OCI-LY1 (cell line): ENCODE results near the gene LHX3.

ENCODE experiments used
- H2AFZ ChIP-seq: fragments of 200-600 bp; sonication (generic), shearing (Covaris generic); 2 replicates; pipeline ENCODE4 v1.6.0; 2014; ENCODE audit warnings: antibody characterized with exemption, mild to moderate bottlenecking, low read length
- H3F3A ChIP-seq: fragments of 200-600 bp; sonication (generic), shearing (Covaris generic); 2 replicates; pipeline ENCODE4 v1.6.0; 2014; ENCODE audit warnings: mild to moderate bottlenecking, antibody characterized with exemption, low read length, moderate library complexity; ENCODE audit not compliant: insufficient read depth
- H3K27ac ChIP-seq: fragments of 200-600 bp; sonication (generic); 2 replicates; pipeline ENCODE4 v1.5.1; 2014; ENCODE audit warnings: low read length, mixed run types, mild to moderate bottlenecking, low read depth; ENCODE audit not compliant: poor library complexity, severe bottlenecking
- H3K27me3 ChIP-seq: fragments of 200-600 bp; sonication (generic); 2 replicates; pipeline ENCODE4 v1.6.0; 2014; ENCODE audit warnings: antibody characterized with exemption, mild to moderate bottlenecking, low read length, moderate library complexity; ENCODE audit not compliant: insufficient read depth
- H3K36me3 ChIP-seq: fragments of 200-600 bp; sonication (generic); 2 replicates; pipeline ENCODE4 v1.6.1; 2014; ENCODE audit warnings: mild to moderate bottlenecking, antibody characterized with exemption, low read length, moderate library complexity, mixed read lengths; ENCODE audit not compliant: insufficient read depth
- H3K4me1 ChIP-seq: fragments of 200-600 bp; sonication (generic); 2 replicates; pipeline ENCODE4 v1.5.1; 2014; ENCODE audit warnings: mild to moderate bottlenecking, low read length, moderate library complexity; ENCODE audit not compliant: insufficient read depth, severe bottlenecking
- H3K4me2 ChIP-seq: fragments of 200-600 bp; sonication (generic), shearing (Covaris generic); 2 replicates; pipeline ENCODE4 v1.6.1; 2014; ENCODE audit warnings: low read length
- H3K4me3 ChIP-seq: fragments of 200-600 bp; sonication (generic); 2 replicates; pipeline ENCODE4 v1.5.1; 2014; ENCODE audit warnings: low read length, low read depth, mild to moderate bottlenecking, mixed read lengths; ENCODE audit not compliant: poor library complexity, severe bottlenecking
- H3K79me2 ChIP-seq: fragments of 200-600 bp; shearing (Covaris generic); 2 replicates; pipeline ENCODE4 v1.6.1; 2016; ENCODE audit warnings: mixed run types, low read length, mixed read lengths; ENCODE audit not compliant: insufficient read depth
- H3K9ac ChIP-seq: fragments of 200-600 bp; sonication (generic), shearing (Covaris generic); 2 replicates; pipeline ENCODE4 v1.6.1; 2014; ENCODE audit warnings: mild to moderate bottlenecking, low read length, mixed read lengths
- H3K9me2 ChIP-seq: fragments of 200-600 bp; sonication (generic), shearing (Covaris generic); 2 replicates; pipeline ENCODE4 v1.6.1; 2014; ENCODE audit warnings: low read depth, mild to moderate bottlenecking, low read length, mixed read lengths
- H3K9me3 ChIP-seq: fragments of 200-600 bp; shearing (Covaris generic); 2 replicates; pipeline ENCODE4 v1.6.1; 2014; ENCODE audit warnings: low read length, mixed read lengths
- H4K20me1 ChIP-seq: fragments of 200-600 bp; sonication (generic), shearing (Covaris generic); 2 replicates; pipeline ENCODE4 v1.6.0; 2016; ENCODE audit warnings: mild to moderate bottlenecking, low read length; ENCODE audit not compliant: insufficient read depth
- CTCF ChIP-seq: fragments of 200-600 bp; sonication (generic), shearing (Covaris generic); IDR thresholded peaks from 2 replicates; pipeline ENCODE4 v1.5.1; 2017; ENCODE audit warnings: mild to moderate bottlenecking, antibody characterized with exemption, low read length, moderate library complexity, mixed read lengths
- EZH2 ChIP-seq: fragments of 200-600 bp; sonication (generic), shearing (Covaris generic); IDR thresholded peaks from 2 replicates; pipeline ENCODE4 v1.8.0; 2017; ENCODE audit warnings: borderline replicate concordance, mixed run types, mild to moderate bottlenecking, antibody characterized with exemption, low read length, moderate library complexity, mixed read lengths

LHX3 gene

GRCh38 chr9:136181784-136182419 lies 23.0 kb downstream of the LHX3 start:
- peaks cover 7% of the 10 kb centered on the region; the same call in 1 of the 2 replicates for H3K27me3 ChIP-seq
- H3K27ac ChIP-seq, result no peak overlapping the region
- no peaks in the 10 kb centered on the region for H3K36me3 ChIP-seq
- H3K9me3 ChIP-seq, result no peaks in the 10 kb centered on the region
- no peaks in the 10 kb centered on the region for H3K4me1 ChIP-seq
- H3K79me2 ChIP-seq, result no peaks in the 10 kb centered on the region
- H3F3A ChIP-seq, result no peaks in the 10 kb centered on the region
- no peak overlapping the region for H3K9ac ChIP-seq
- H2AFZ ChIP-seq, result no peak overlapping the region
- no peaks in the 10 kb centered on the region for H3K9me2 ChIP-seq
- no peak for TF ChIP-seq CTCF
- no peak for TF ChIP-seq EZH2
- H3K4me2 ChIP-seq, result no peak overlapping the region
- no peaks in the 10 kb centered on the region for H4K20me1 ChIP-seq
- H3K4me3 ChIP-seq, result no peak overlapping the region

- H3K27me3 ChIP-seq, result peaks cover 7% of the 10 kb centered on the region; the same call in 1 of the 2 replicates
- H3K9me3 ChIP-seq, result no peaks in the 10 kb centered on the region
- H4K20me1 ChIP-seq, result no peaks in the 10 kb centered on the region
- H3K9ac ChIP-seq, result no peak overlapping the region
- H3F3A ChIP-seq, result no peaks in the 10 kb centered on the region
- TF ChIP-seq EZH2, result no peak
- TF ChIP-seq CTCF, result no peak
- no peak overlapping the region for H3K27ac ChIP-seq
- H3K4me2 ChIP-seq, result no peak overlapping the region
- H2AFZ ChIP-seq, result no peak overlapping the region
- H3K9me2 ChIP-seq, result no peaks in the 10 kb centered on the region
- H3K79me2 ChIP-seq, result no peaks in the 10 kb centered on the region
- H3K4me3 ChIP-seq, result no peak overlapping the region
- no peaks in the 10 kb centered on the region for H3K4me1 ChIP-seq
- H3K36me3 ChIP-seq, result no peaks in the 10 kb centered on the region
These were observed 24.3 kb downstream of the LHX3 start for GRCh38 chr9:136180586-136180985.

- TF ChIP-seq CTCF (no peak), EZH2 (no peak)
- H3K27ac ChIP-seq, result no peak overlapping the region
- no peaks in the 10 kb centered on the region for H3K9me3 ChIP-seq
- H2AFZ ChIP-seq, result no peak overlapping the region
- no peak overlapping the region for H3K4me2 ChIP-seq
- H3K27me3 ChIP-seq, result 0 out of 2 replicates have a peak, but pooled peaks cover 4% of the 10 kb centered on the region
- no peaks in the 10 kb centered on the region for H4K20me1 ChIP-seq
- H3K79me2 ChIP-seq, result no peaks in the 10 kb centered on the region
- no peaks in the 10 kb centered on the region for H3K36me3 ChIP-seq
- no peaks in the 10 kb centered on the region for H3F3A ChIP-seq
- no peaks in the 10 kb centered on the region for H3K4me1 ChIP-seq
- no peaks in the 10 kb centered on the region for H3K9me2 ChIP-seq
- H3K9ac ChIP-seq, result no peak overlapping the region
- H3K4me3 ChIP-seq, result no peak overlapping the region
These were observed 25.2 kb downstream of the LHX3 start for GRCh38 chr9:136179761-136180160.
